BJ (cell line): ENCODE data around the gene THAP4. TPM values are rescaled to one million over a fixed set of nuclear protein-coding genes. Genes with fewer than 3 reads are reported as not detected.
A peak's percentile ranks its signal among the peaks of the same experiment; 100 is the strongest.

Experiments
- CTCF ChIA-PET: fragments of 350-600 bp; formaldehyde crosslinking; extraction: SDS; loops from one replicate; lab custom pipeline; 2021; ENCODE audit warnings: antibody characterized with exemption, inconsistent platforms; lab: Yijun Ruan, JAX
- POLR2A ChIA-PET: fragments of 300-600 bp; sonication (Branson Sonifier 250); formaldehyde crosslinking; extraction: SDS; loops from one replicate; lab custom pipeline; 2021; ENCODE audit warnings: antibody characterized with exemption; lab: Charles Lee
- DNase-seq: peaks from one replicate; pipeline ENCODE4 v3.0.0-alpha.2; 2011; ENCODE audit warnings: low read depth
- H3K27me3 ChIP-seq: 2 replicates; pipeline ENCODE4 v1.6.0; 2011; ENCODE audit warnings: low read length; ENCODE audit not compliant: control insufficient read depth, insufficient read depth
- H3K36me3 ChIP-seq: 2 replicates; pipeline ENCODE4 v1.5.1; 2011; ENCODE audit warnings: low read length; ENCODE audit not compliant: control insufficient read depth, insufficient read depth
- H3K4me3 ChIP-seq: 2 replicates; pipeline ENCODE4 v1.5.1; 2011; ENCODE audit warnings: low read depth, mild to moderate bottlenecking, control low read depth, low read length
- CTCF ChIP-seq: IDR thresholded peaks from 2 replicates; pipeline ENCODE4 v1.5.1; 2011; ENCODE audit warnings: low read depth, mild to moderate bottlenecking, control low read depth, inconsistent platforms, low read length, moderate library complexity; ENCODE audit not compliant: insufficient read depth
- polyA plus RNA-seq: library from polyadenylated mRNA; depleted of rRNA; stranded (reverse); fragments of >200 nt; gene quantifications from 2 replicates; pipeline ENCODE4 v1.2.3, GENCODE V29; 2011

THAP4 gene
- polyA plus RNA-seq, 1 experiment = 50.4 TPM

- Histone ChIP-seq H3K4me3 (peak overlapping the region; percentile 64), H3K36me3 (peaks cover 14% of the 10 kb centered on the region), H3K27me3 (no peaks in the 10 kb centered on the region)
- DNase-seq = no peak
- TF ChIP-seq CTCF = no peak
- ChIA-PET CTCF (interaction anchor here (1.1 to 1.5 kb wide), 2 partner anchors 29 to 99 kb away, joined by 3 read pairs; no protein-coding TSS in a partner anchor), POLR2A (no interaction called here)
These were observed 76.6 kb downstream of the THAP4 start for GRCh38 chr2:241560162-241560882.

GRCh38 chr2:241559323-241560161, 77.4 kb downstream of the THAP4 start:
- Histone ChIP-seq H3K36me3 (peaks cover 14% of the 10 kb centered on the region), H3K27me3 (no peaks in the 10 kb centered on the region), H3K4me3 (peak overlapping the region; percentile 64)
- TF ChIP-seq CTCF = no peak
- DNase-seq = no peak
- ChIA-PET POLR2A (no interaction called here), CTCF (interaction anchor here (0.6 to 1.5 kb wide), 3 partner anchors 30 to 100 kb away, joined by 3 read pairs; no protein-coding TSS in a partner anchor)

- Histone ChIP-seq H3K36me3 (peaks cover 12% of the 10 kb centered on the region), H3K4me3 (peak within 1 kb of the TSS; percentile 64), H3K27me3 (no peaks in the 10 kb centered on the region)
- ChIA-PET CTCF (interaction anchor here (0.6 to 1.8 kb wide), 2 partner anchors 12 to 100 kb away, joined by 3 to 6 read pairs; no protein-coding TSS in a partner anchor), POLR2A (interaction anchor here (0.6 to 1.0 kb wide), 2 partner anchors 11 to 55 kb away, joined by 3 to 12 read pairs; no protein-coding TSS in a partner anchor)
- no peak for TF ChIP-seq CTCF
- DNase-seq = no peak
These were observed 78.2 kb downstream of the THAP4 start, which contains the start of gene BOK for GRCh38 chr2:241558532-241559322. Gene BOK (plus strand): TSS chr2:241558745. CDS start chr2:241559484, 739 bp downstream.

GRCh38 chr2:241556746-241557145, 80.2 kb downstream of the THAP4 start:
- Histone ChIP-seq H3K27me3 (no peaks in the 10 kb centered on the region), H3K4me3 (no peak overlapping the region), H3K36me3 (no peaks in the 10 kb centered on the region)
- no peak for TF ChIP-seq CTCF
- POLR2A ChIA-PET = no interaction called here
- DNase-seq = no peak
- CTCF ChIA-PET = interaction anchor here (1.8 kb wide), 1 partner anchor 10 kb away, joined by 6 read pairs; no protein-coding TSS in a partner anchor
